Thymus (tissue), 11 donors: ENCODE data around the gene HOXA11. TPM values are rescaled to one million over a fixed set of nuclear protein-coding genes. Genes with fewer than 3 reads are reported as not detected.

Source experiments
- DNase-seq, 9 donors: peaks; one replicate each; pipeline ENCODE4 v3.0.0-alpha.2; 2013; ENCODE audit warnings: low spot score in 9 of 9, low read depth in 6 of 9, missing footprints in 1 of 9
- H3K27ac ChIP-seq, 2 donors: one replicate each; pipeline ENCODE4 v1.5.1; 2013; ENCODE audit warnings: control low read depth in 1 of 2, low read depth in 1 of 2, low read length in 1 of 2, mild to moderate bottlenecking in 1 of 2, moderate library complexity in 1 of 2
- H3K27me3 ChIP-seq, 2 donors: one replicate each; pipeline ENCODE4 v1.5.1; 2013; ENCODE audit warnings: low read length in 1 of 2; ENCODE audit not compliant: control insufficient read depth in 2 of 2, insufficient read depth in 1 of 2
- H3K36me3 ChIP-seq, 2 donors: one replicate each; pipeline ENCODE4 v1.5.1; 2013; ENCODE audit warnings: low read length in 1 of 2, mild to moderate bottlenecking in 1 of 2, moderate library complexity in 1 of 2; ENCODE audit not compliant: control insufficient read depth in 2 of 2, insufficient read depth in 2 of 2
- H3K4me1 ChIP-seq, 2 donors: one replicate each; pipeline ENCODE4 v1.5.1; 2013; ENCODE audit warnings: low read length in 2 of 2; ENCODE audit not compliant: control insufficient read depth in 2 of 2, insufficient read depth in 2 of 2
- H3K4me3 ChIP-seq, 2 donors: one replicate each; pipeline ENCODE4 v1.5.1; 2013; ENCODE audit warnings: low read length in 2 of 2, control low read depth in 1 of 2, mild to moderate bottlenecking in 1 of 2
- H3K9me3 ChIP-seq, 2 donors: one replicate each; pipeline ENCODE4 v1.5.1; 2013; ENCODE audit warnings: low read length in 1 of 2, mild to moderate bottlenecking in 1 of 2; ENCODE audit not compliant: control insufficient read depth in 2 of 2, insufficient read depth in 1 of 2
- WGBS: extraction: QIAGEN DNeasy Blood & Tissue Kit; methylation state at CpG from one replicate; pipeline ENCODE4 v1.1.7; 2013; 5-methylcytosine and 5-hydroxymethylcytosine counted together
- polyA plus RNA-seq: library from polyadenylated mRNA; stranded (reverse); fragments of 200-250 nt; gene quantifications from one replicate; pipeline ENCODE4 v1.2.3, GENCODE V29; 2013
- total RNA-seq: library from RNA; stranded (reverse); fragments of 120-200 nt; gene quantifications from one replicate; pipeline ENCODE4 v1.2.4, GENCODE V29; 2013
- donor health status: healthy.

The HOXA11 gene
- total and polyA plus RNA-seq, 2 donors: under 0.01 TPM; not detected in 1

DNA sequence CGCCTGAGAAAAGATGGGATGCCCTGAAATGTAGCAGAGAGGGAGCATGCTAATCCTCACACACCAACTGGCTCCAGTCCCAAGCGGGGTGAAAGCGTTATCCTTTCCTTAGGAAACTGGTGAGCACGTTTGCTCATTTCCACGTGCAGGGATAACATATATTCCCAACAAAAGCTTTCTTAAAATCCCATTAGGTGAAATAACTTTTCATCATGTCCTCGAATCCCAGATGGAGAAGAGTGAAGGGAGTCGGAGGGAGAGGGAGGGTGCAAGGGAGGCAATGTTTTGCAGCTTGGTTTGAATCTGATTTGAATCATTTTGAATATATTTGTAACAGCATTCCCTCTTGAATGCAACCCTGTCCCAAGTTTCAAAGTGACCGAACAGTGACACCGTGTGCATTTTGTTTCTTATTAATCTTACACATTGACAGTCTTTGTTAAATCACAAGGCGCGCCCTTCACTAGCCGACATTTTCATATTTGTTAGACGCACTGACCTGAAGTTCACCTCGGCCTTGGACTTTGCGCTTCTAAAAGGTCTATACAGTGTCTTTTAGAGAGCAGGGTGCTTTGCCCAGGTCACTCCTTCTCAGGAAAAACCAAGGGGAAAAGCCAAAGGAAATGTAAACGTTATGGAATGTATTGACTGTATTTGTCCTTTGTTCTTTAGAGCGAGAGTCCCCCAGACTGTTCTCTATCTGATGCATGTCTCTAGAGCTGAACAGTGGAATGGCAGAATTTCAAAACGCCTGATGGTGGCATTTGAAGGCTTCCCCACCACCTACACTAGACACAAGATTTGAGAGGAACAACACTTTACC lies 51.4 kb downstream of the HOXA11 start:
- peaks cover 5 to 17% of the 10 kb centered on the region in 2 donors for H3K4me1 ChIP-seq
- 93% methylated on average over 18 of the region's 18 CpGs for WGBS
- DNase-seq: no peak

DNA sequence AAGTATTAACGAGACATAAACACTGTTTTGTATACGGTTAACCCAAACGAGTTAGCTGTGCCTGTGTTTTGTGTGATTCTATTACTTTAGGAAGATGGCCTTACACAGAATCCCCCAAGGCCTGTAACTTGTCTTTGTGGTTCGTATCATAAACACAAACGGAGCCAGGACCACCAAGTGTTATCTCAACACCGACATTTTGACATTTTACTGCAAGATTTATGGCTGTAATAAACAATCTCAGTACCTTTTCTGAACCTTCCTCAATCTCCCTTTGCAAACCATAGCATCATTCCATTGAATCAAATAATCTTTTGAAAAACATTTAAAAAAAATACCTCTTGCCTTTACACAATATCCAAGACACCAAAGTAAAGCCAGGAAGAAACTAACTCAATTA lies 52.1 kb downstream of the HOXA11 start:
- no peak overlapping the region for H3K27ac ChIP-seq
- WGBS: 87% methylated on average over 6 of the region's 6 CpGs
- no peak overlapping the region for H3K4me3 ChIP-seq
- H3K27me3 ChIP-seq: peaks cover 8 to 60% of the 10 kb centered on the region in 2 donors
- no peak for DNase-seq
- H3K9me3 ChIP-seq: peaks cover 0 to 7% of the 10 kb centered on the region in 2 donors
- no peaks in the 10 kb centered on the region for H3K36me3 ChIP-seq
- peaks cover 5 to 17% of the 10 kb centered on the region in 2 donors for H3K4me1 ChIP-seq

More for the DNA sequence above, 51.4 kb downstream of the HOXA11 start:
- H3K9me3 ChIP-seq: peaks cover 0 to 7% of the 10 kb centered on the region in 2 donors
- H3K27me3 ChIP-seq: peaks cover 12 to 63% of the 10 kb centered on the region in 2 donors
- no peak overlapping the region for H3K4me3 ChIP-seq
- no peak overlapping the region for H3K27ac ChIP-seq
- no peaks in the 10 kb centered on the region for H3K36me3 ChIP-seq

GRCh38 chr7:27132214-27132613 lies 52.8 kb downstream of the HOXA11 start:
- WGBS: 95% methylated on average over 2 of the region's 2 CpGs

DNA sequence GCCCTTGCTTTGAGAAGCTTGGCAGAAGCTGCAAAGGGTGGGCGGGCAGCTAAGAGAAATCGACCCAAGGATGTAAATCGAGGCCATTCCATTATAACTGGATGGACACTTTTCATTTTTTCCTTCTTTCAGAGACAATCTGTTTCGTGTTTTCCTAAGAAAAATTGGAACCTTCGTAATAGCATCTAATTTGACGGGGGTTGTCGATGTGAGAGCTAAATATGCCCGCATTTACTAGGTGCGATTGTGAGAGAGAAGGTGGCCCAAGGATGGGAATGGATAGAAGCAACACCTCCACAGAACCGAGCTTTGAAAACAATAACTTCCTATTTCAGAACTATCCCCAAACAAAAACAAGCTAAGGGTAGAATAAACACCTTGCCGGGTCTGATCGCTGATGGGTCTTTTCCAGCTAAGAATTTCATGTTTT lies 53.6 kb downstream of the HOXA11 start:
- WGBS: 76% methylated on average over 12 of the region's 12 CpGs

More at GRCh38 chr7:27132214-27132613, 52.8 kb downstream of the HOXA11 start:
- peaks cover 0 to 7% of the 10 kb centered on the region in 2 donors for H3K9me3 ChIP-seq
- H3K36me3 ChIP-seq: no peaks in the 10 kb centered on the region
- H3K27me3 ChIP-seq: peaks cover 6 to 54% of the 10 kb centered on the region in 2 donors
- no peak overlapping the region for H3K4me3 ChIP-seq
- no peak overlapping the region for H3K27ac ChIP-seq
- no peak for DNase-seq
- peaks cover 5 to 17% of the 10 kb centered on the region in 2 donors for H3K4me1 ChIP-seq

More for the DNA sequence above, 53.6 kb downstream of the HOXA11 start:
- H3K27ac ChIP-seq: no peak overlapping the region
- H3K36me3 ChIP-seq: no peaks in the 10 kb centered on the region
- H3K4me3 ChIP-seq: peak overlapping the region; percentile 60 to 88
- no peak for DNase-seq
- peaks cover 2 to 46% of the 10 kb centered on the region in 2 donors for H3K27me3 ChIP-seq
- peaks cover 5 to 16% of the 10 kb centered on the region in 2 donors for H3K4me1 ChIP-seq
- H3K9me3 ChIP-seq: peaks cover 0 to 7% of the 10 kb centered on the region in 2 donors

Other genes with a start within 250 kb of the HOXA11 start
- 0.28 TPM for gene HOXA1, start 89.2 kb downstream of the HOXA11 start, total RNA-seq
- 0.71 TPM for gene HOXA1, start 89.2 kb downstream of the HOXA11 start, polyA plus RNA-seq
- gene HOXA2, start 82.5 kb downstream of the HOXA11 start, total RNA-seq: 1.5 TPM
- gene HOXA2, start 82.5 kb downstream of the HOXA11 start, polyA plus RNA-seq: 3.9 TPM
- 0.42 TPM for gene HOXA4, start 54.5 kb downstream of the HOXA11 start, total RNA-seq
- gene HOXA4, start 54.5 kb downstream of the HOXA11 start, polyA plus RNA-seq: 3.0 TPM
- 0.24 TPM for gene HOXA5, start 41.6 kb downstream of the HOXA11 start, total RNA-seq
- gene HOXA5, start 41.6 kb downstream of the HOXA11 start, polyA plus RNA-seq: 0.43 TPM
- 0.33 TPM for gene HOXA6, start 37.5 kb downstream of the HOXA11 start, total RNA-seq
- gene HOXA6, start 37.5 kb downstream of the HOXA11 start, polyA plus RNA-seq: 0.09 TPM
- gene HOXA3, start 32.6 kb downstream of the HOXA11 start, total RNA-seq: 0.80 TPM
- gene HOXA3, start 32.6 kb downstream of the HOXA11 start, polyA plus RNA-seq: 5.5 TPM
- gene HOXA7, start 28.6 kb downstream of the HOXA11 start, total RNA-seq: 0.57 TPM
- 0.41 TPM for gene HOXA7, start 28.6 kb downstream of the HOXA11 start, polyA plus RNA-seq
- gene HOXA9, start 19.7 kb downstream of the HOXA11 start, total RNA-seq: 1.5 TPM
- 4.9 TPM for gene HOXA9, start 19.7 kb downstream of the HOXA11 start, polyA plus RNA-seq
- gene HOXA10, start 10.9 kb downstream of the HOXA11 start, total RNA-seq: 1.1 TPM
- gene HOXA10, start 10.9 kb downstream of the HOXA11 start, polyA plus RNA-seq: 3.5 TPM
- gene HOXA13, start 14.9 kb upstream of the HOXA11 start, total RNA-seq: not detected
- 0.02 TPM for gene HOXA13, start 14.9 kb upstream of the HOXA11 start, polyA plus RNA-seq
- not detected for gene EVX1, start 57.6 kb upstream of the HOXA11 start, total RNA-seq
- 0.05 TPM for gene EVX1, start 57.6 kb upstream of the HOXA11 start, polyA plus RNA-seq